Mucosa of rectum (tissue), 2 donors: ENCODE measurements around the gene BCORL1.

Experiments used
- H3K27ac ChIP-seq, 2 donors: one replicate each; pipeline ENCODE4 v1.7.0; 2013; ENCODE audit warnings: inconsistent platforms in 2 of 2, low read depth in 2 of 2, low read length in 2 of 2
- H3K27me3 ChIP-seq, 2 donors: one replicate each; pipeline ENCODE4 v1.7.0; 2013; ENCODE audit warnings: low read length in 2 of 2; ENCODE audit not compliant: control insufficient read depth in 2 of 2, insufficient read depth in 2 of 2
- H3K36me3 ChIP-seq, 2 donors: one replicate each; pipeline ENCODE4 v1.7.0; 2013; ENCODE audit warnings: low read length in 2 of 2; ENCODE audit not compliant: control insufficient read depth in 2 of 2, insufficient read depth in 2 of 2
- H3K4me1 ChIP-seq, 2 donors: one replicate each; pipeline ENCODE4 v1.7.0; 2013; ENCODE audit warnings: low read length in 2 of 2, mild to moderate bottlenecking in 1 of 2; ENCODE audit not compliant: control insufficient read depth in 2 of 2, insufficient read depth in 2 of 2
- H3K4me3 ChIP-seq, 2 donors: one replicate each; pipeline ENCODE4 v1.7.0; 2013; ENCODE audit warnings: low read length in 2 of 2
- H3K9ac ChIP-seq, 2 donors: one replicate each; pipeline ENCODE4 v1.7.0; 2013; ENCODE audit warnings: low read length in 2 of 2, low read depth in 1 of 2, mild to moderate bottlenecking in 1 of 2
- H3K9me3 ChIP-seq, 2 donors: one replicate each; pipeline ENCODE4 v1.7.0; 2013; ENCODE audit warnings: low read length in 2 of 2; ENCODE audit not compliant: control insufficient read depth in 2 of 2
- donor health status: healthy.
- donor health status: Normal muscosa, but diverticular disease.

Gene BCORL1

DNA sequence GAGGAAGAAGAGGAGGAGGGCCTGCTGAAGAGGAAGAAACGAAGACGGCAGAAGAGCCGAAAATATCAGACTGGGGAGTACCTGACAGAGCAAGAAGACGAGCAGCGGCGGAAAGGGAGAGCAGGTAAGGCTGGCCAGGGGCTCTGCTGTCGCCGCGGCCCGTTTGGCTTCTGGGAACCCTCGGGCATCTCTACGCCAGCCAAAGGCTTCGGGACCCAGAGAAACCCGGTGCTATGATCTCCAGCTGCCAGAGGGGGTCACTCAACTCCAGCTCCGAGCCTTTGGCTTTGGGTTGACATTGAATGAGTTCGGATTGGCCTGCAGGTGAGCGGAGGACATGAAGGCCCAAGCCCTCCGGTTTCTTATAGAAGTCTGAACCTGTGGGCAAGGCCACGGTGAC lies 42.8 kb downstream of the BCORL1 start:
- H3K4me3 ChIP-seq = no peak overlapping the region
- H3K27ac ChIP-seq = no peak overlapping the region
- no peaks in the 10 kb centered on the region for H3K9me3 ChIP-seq
- H3K36me3 ChIP-seq = peaks cover 11 to 26% of the 10 kb centered on the region in 2 donors
- H3K27me3 ChIP-seq = peaks cover 0 to 3% of the 10 kb centered on the region in 2 donors
- peaks cover 0 to 4% of the 10 kb centered on the region in 2 donors for H3K4me1 ChIP-seq
- no peak overlapping the region for H3K9ac ChIP-seq

DNA sequence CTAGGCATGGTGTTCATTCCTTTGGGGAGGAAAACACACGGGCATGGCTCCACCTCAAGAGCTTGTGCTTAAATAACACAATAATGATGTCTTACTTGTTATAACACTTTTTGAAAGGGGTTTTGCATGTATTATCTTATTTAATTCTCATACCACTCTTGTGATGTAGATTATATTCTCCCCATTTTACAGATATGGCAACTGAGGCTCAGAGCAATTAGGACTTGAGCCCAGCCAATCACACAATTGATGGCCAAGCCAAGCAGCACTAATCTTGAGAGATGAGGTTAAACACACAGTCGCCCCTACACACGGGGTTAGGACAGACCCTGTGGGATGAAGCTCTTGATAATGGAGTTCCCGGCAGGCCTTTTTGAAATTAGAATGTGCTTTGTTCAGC lies 45.1 kb downstream of the BCORL1 start:
- H3K9ac ChIP-seq = no peak overlapping the region
- H3K27me3 ChIP-seq = peaks cover 0 to 4% of the 10 kb centered on the region in 2 donors
- H3K36me3 ChIP-seq = peaks cover 18 to 29% of the 10 kb centered on the region in 2 donors
- no peaks in the 10 kb centered on the region for H3K9me3 ChIP-seq
- H3K27ac ChIP-seq = no peak overlapping the region
- H3K4me3 ChIP-seq = no peak overlapping the region
- peaks cover 0 to 4% of the 10 kb centered on the region in 2 donors for H3K4me1 ChIP-seq

- no peak overlapping the region for H3K9ac ChIP-seq
- H3K27me3 ChIP-seq = peaks cover 0 to 4% of the 10 kb centered on the region in 2 donors
- peaks cover 18 to 26% of the 10 kb centered on the region in 2 donors for H3K36me3 ChIP-seq
- no peak overlapping the region for H3K4me3 ChIP-seq
- H3K4me1 ChIP-seq = peaks cover 0 to 4% of the 10 kb centered on the region in 2 donors
- H3K27ac ChIP-seq = no peak overlapping the region
- no peaks in the 10 kb centered on the region for H3K9me3 ChIP-seq
Observed at GRCh38 chrX:130028196-130028595, 45.8 kb downstream of the BCORL1 start.

DNA sequence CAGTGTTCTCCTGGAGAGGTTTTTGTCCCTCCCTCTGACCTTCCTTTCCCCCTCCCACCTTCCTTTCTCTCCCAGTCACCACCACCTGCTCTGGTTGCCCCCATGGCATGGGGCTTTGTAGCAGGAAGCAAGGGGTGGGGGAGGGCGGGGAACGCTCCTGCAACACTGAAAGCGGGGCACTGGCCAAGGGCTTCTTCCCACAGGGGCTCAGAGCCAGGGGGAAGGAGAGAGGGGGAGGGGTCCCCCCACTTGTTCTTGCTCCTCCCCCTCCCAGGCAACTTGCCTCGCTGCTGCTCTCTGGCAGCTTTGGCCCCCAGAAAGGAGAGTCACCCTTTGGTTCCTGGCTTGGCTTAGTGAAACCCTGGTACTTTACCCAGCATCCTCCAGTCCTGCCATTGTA lies 48.4 kb downstream of the BCORL1 start:
- Histone ChIP-seq H3K36me3 (peaks cover 15 to 25% of the 10 kb centered on the region in 2 donors), H3K27ac (no peak overlapping the region), H3K9ac (no peak overlapping the region), H3K27me3 (peaks cover 0 to 4% of the 10 kb centered on the region in 2 donors), H3K4me1 (no peaks in the 10 kb centered on the region), H3K9me3 (no peaks in the 10 kb centered on the region), H3K4me3 (no peak overlapping the region)

- Histone ChIP-seq H3K4me1 (no peaks in the 10 kb centered on the region), H3K27me3 (peaks cover 0 to 4% of the 10 kb centered on the region in 2 donors), H3K9me3 (no peaks in the 10 kb centered on the region), H3K27ac (no peak overlapping the region), H3K9ac (no peak overlapping the region), H3K4me3 (no peak overlapping the region), H3K36me3 (peaks cover 14 to 24% of the 10 kb centered on the region in 2 donors)
Observed at GRCh38 chrX:130032552-130032951, 50.1 kb downstream of the BCORL1 start.

GRCh38 chrX:130034178-130034577 lies 51.7 kb downstream of the BCORL1 start:
- Histone ChIP-seq H3K9me3 (no peaks in the 10 kb centered on the region), H3K27ac (no peak overlapping the region), H3K4me1 (no peaks in the 10 kb centered on the region), H3K9ac (no peak overlapping the region), H3K27me3 (peaks cover 0 to 4% of the 10 kb centered on the region in 2 donors), H3K36me3 (peaks cover 23 to 27% of the 10 kb centered on the region in 2 donors), H3K4me3 (no peak overlapping the region)

DNA sequence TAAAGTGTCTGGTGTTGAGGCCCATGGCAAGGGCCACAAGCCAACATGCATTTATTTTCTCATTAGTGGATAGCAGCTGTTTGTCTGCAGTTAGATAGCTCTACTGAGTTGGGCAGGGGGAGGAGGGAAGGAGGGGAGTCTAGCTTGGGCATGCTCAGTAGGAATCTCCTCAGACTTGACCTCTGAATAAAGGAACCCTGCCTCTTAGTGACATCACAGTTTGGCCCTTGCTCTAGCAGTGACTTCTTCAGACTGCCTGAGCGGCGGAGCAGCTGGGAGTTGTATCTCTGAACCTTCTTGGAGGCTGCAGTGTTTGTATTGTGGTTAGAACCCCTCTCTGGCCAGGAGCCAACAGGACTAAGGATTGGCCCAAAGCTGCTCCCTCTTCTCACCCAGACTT lies 57.4 kb downstream of the BCORL1 start:
- no peak overlapping the region for H3K4me3 ChIP-seq
- peaks cover 13 to 17% of the 10 kb centered on the region in 2 donors for H3K36me3 ChIP-seq
- no peaks in the 10 kb centered on the region for H3K27me3 ChIP-seq
- no peak overlapping the region for H3K9ac ChIP-seq
- no peak overlapping the region for H3K27ac ChIP-seq
- H3K9me3 ChIP-seq = no peaks in the 10 kb centered on the region
- H3K4me1 ChIP-seq = no peaks in the 10 kb centered on the region

DNA sequence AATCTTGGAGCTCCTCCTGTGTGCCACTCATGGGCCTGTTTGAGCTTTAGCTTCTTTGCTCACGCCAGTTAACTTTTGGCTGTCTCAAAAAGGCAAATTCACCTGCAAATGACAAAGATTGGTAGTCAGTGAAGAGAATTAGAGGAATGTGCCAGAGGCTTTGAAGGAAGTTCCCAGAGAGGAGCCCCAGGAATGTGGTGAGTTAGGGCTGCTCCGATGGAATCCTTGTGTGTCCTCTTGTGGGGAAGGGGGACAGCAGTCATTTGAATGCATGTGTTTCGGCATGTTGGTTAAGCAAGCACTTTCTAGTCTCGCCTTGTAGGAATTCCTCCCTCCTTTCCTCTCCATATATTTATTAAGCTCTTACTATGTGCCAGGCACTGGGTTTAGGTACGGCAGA lies 65.0 kb downstream of the BCORL1 start:
- Histone ChIP-seq H3K9me3 (peaks cover 0 to 2% of the 10 kb centered on the region in 2 donors), H3K4me3 (no peak overlapping the region), H3K9ac (no peak overlapping the region), H3K36me3 (peaks cover 13 to 34% of the 10 kb centered on the region in 2 donors), H3K27me3 (no peaks in the 10 kb centered on the region), H3K4me1 (no peaks in the 10 kb centered on the region), H3K27ac (no peak overlapping the region)

GRCh38 chrX:130048686-130049222 lies 66.3 kb downstream of the BCORL1 start:
- Histone ChIP-seq H3K36me3 (peaks cover 13 to 39% of the 10 kb centered on the region in 2 donors), H3K27me3 (no peaks in the 10 kb centered on the region), H3K27ac (no peak overlapping the region), H3K9me3 (peaks cover 0 to 2% of the 10 kb centered on the region in 2 donors), H3K9ac (no peak overlapping the region), H3K4me1 (no peaks in the 10 kb centered on the region), H3K4me3 (no peak overlapping the region)

- Histone ChIP-seq H3K9ac (no peak overlapping the region), H3K9me3 (peaks cover 0 to 2% of the 10 kb centered on the region in 2 donors), H3K4me3 (no peak overlapping the region), H3K27ac (no peak overlapping the region), H3K36me3 (peaks cover 13 to 39% of the 10 kb centered on the region in 2 donors), H3K27me3 (no peaks in the 10 kb centered on the region), H3K4me1 (no peaks in the 10 kb centered on the region)
Observed at GRCh38 chrX:130049821-130050220, 67.4 kb downstream of the BCORL1 start.
